ENCODE results near the gene DHRS7B.

The DHRS7B gene

DNA sequence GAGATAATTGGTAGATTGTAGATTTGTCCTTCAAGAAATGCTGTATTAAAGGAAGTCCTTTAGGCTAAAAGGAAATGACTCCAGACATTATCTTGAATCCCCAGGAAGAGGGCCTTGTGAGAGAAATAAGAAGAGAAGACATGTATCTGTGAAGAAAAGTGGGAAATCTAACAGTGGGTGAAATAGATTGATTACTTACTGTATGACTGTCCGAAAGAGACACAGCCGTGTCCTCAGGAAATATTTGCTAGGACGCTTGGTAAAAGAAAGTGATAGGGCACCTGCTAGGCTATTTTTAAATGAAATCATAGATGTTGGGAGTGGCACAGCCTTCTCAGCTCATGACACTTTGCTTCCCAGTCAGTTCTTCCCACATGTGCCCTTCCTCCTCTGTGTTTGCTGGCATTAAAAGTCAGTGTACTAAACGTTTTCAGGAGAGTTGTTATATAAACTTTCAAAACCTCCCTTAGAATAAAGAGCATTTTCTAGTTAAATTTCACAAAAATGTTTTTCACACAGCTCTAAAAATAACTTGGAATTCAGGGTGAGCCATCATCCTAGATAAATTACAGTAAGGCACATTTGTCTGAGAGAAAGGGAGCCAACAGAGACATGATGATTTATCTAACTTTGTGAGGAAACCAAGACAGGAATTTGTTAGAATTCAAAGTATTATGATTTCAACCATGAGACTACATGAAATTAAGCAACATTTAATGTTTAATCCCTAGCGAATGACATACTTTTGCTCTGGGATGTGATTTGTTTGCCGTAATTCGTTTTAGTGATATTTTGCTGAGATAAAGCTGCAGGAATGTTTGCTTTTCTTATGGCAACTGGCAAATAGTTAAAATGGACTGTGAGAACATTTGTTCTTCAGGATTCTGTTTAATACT is 35.0 kb downstream of the DHRS7B start:
- TF ChIP-seq, protein P1, sequence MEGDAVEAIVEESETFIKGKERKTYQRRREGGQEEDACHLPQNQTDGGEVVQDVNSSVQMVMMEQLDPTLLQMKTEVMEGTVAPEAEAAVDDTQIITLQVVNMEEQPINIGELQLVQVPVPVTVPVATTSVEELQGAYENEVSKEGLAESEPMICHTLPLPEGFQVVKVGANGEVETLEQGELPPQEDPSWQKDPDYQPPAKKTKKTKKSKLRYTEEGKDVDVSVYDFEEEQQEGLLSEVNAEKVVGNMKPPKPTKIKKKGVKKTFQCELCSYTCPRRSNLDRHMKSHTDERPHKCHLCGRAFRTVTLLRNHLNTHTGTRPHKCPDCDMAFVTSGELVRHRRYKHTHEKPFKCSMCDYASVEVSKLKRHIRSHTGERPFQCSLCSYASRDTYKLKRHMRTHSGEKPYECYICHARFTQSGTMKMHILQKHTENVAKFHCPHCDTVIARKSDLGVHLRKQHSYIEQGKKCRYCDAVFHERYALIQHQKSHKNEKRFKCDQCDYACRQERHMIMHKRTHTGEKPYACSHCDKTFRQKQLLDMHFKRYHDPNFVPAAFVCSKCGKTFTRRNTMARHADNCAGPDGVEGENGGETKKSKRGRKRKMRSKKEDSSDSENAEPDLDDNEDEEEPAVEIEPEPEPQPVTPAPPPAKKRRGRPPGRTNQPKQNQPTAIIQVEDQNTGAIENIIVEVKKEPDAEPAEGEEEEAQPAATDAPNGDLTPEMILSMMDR (IDR thresholded peaks at IDR 0.05; ENCODE audit: low read depth, low read length), result no peak
- no peak overlapping the region for H3K4me3 ChIP-seq (ENCODE audit: low read depth, low read length)

DNA sequence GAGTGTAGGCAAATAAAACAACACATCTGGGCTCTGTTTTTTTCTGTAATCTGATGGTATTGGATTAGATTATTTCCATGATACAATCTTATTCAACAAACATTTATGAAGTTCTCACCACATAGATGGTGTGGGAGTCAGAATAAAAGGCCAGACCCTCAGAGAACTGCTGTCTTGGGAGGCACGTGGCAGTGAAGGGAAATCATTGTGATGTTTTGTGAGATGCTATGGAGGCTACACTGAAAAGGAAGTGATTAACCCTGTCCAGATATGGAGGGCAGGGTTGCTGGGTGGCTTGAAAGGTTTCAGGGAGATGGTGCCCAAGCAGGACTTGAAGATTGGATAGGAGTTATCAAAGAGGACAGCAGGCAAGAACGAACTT is 35.6 kb downstream of the DHRS7B start:
- TF ChIP-seq, protein P1 (IDR thresholded peaks at IDR 0.05; ENCODE audit: low read depth, low read length), result no peak

DNA sequence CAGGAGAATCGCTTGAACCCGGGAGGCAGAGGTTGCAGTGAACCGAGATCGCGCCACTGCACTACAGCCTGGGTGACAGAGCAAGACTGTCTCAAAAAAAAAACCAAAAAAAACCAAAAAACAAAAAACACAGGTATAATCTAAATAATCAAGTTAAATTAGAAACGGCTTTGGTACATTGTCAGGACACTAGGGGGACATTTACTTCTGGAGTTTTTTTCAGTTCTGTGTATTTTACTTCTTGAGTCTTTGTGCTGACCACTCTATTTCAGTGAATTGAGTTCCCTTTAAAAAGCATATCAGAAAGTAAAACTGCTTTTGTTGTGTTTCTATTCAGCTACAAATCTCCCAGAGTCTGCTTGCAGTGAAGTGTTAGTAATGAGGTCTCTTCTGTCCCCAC is 36.3 kb downstream of the DHRS7B start:
- TF ChIP-seq, protein P1 (IDR thresholded peaks at IDR 0.05; ENCODE audit: low read depth, low read length), result no peak
- no peak overlapping the region for H3K4me3 ChIP-seq (ENCODE audit: low read depth, low read length)

More for the DNA sequence above, 35.6 kb downstream of the DHRS7B start:
- no peak overlapping the region for H3K4me3 ChIP-seq (ENCODE audit: low read depth, low read length)

DNA sequence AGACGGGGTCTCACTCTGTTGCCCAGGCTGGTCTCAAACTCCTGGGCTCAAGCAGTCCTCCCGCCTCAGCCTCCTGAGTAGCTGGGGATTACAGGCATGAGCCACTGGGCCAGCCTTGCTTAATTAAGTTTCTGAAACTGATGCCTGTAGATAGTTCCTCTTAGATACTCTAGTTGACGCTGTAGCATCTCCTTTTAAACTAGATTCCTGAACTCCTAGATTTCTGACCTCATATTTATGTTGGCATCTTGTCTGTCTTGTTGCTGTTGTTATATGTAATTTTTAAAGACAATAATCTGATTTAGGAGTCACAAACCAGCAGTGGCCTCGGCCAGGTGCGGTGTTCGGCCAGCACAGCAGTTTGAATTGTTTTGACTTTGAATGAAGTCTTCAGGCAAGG is 37.5 kb downstream of the DHRS7B start:
- TF ChIP-seq, protein P1 (IDR thresholded peaks at IDR 0.05; ENCODE audit: low read depth, low read length), result no peak
- H3K4me3 ChIP-seq (ENCODE audit: low read depth, low read length), result no peak overlapping the region

DNA sequence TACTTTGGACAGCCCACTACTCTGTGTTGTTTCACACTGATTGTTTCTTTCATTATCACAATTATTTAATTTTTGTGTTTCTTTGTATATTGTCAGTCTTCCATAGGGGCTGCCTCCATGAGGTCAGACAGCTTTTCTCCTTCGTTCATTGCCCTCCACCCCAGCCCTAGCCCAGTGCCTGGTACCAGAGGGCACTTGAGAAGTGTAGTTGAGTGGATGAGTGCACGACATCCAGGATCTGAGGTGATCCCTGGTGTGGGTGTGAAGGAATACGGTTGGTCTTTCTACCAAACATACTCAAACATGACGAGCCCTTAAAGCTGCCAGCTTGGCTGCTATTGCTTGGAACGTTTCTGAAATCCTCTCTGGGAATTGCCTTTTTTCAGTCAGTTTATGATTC is 37.9 kb downstream of the DHRS7B start:
- TF ChIP-seq, protein P1 (IDR thresholded peaks at IDR 0.05; ENCODE audit: low read depth, low read length), result no peak
- no peak overlapping the region for H3K4me3 ChIP-seq (ENCODE audit: low read depth, low read length)

DNA sequence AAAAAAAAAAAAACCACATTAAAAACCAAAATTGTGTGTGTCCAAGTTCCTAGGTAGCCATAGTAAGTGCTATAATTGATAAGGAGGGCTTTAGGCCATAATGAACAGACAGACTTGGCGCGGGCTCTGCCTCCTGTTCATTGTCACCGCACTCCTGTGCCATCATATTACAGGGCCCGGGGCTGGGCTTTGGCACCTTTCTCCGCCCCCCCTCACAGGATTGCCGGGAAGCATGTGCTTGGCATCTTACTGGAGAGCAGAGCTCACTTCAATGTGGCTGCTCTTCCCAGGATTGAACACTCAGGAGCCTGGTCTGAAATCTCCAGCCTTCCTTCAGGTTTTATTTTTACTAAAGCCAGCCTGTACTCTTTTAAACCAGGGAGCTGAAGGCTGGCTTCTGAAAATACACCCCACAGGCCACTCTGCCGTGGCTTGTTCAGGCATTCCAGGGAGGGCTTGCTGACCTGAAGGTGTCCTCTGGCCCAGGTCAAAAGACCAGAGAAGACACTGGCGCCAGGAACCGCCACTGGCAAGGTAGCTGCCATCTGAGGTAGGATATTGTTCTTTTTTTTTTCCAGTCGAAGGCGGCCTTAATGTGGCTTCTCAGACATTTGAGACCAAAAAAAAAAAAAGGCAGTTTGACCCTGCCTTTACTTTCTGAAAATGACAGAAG is 39.3 kb downstream of the DHRS7B start:
- TF ChIP-seq, protein P1 (IDR thresholded peaks at IDR 0.05; ENCODE audit: low read depth, low read length), result no peak
- H3K4me3 ChIP-seq (ENCODE audit: low read depth, low read length), result no peak overlapping the region
